KOPT-K1 (cell line): Measurements from ENCODE around the gene ACAD11.

Experiments
- H3K27ac ChIP-seq: fragments of 200-600 bp; sonication (generic); 2 replicates; pipeline ENCODE4 v1.5.1; 2016; ENCODE audit warnings: antibody characterized with exemption, mild to moderate bottlenecking, low read depth, low read length; ENCODE audit not compliant: poor library complexity, severe bottlenecking
- H3K36me3 ChIP-seq: fragments of 200-600 bp; sonication (generic); 2 replicates; pipeline ENCODE4 v1.5.1; 2017; ENCODE audit warnings: antibody characterized with exemption, mild to moderate bottlenecking, low read length, moderate library complexity; ENCODE audit not compliant: insufficient read depth
- H3K9me3 ChIP-seq: fragments of 200-600 bp; sonication (generic); 2 replicates; pipeline ENCODE4 v1.5.1; 2017; ENCODE audit warnings: antibody characterized with exemption, low read length, mild to moderate bottlenecking; ENCODE audit not compliant: insufficient read depth, poor library complexity, severe bottlenecking

Gene ACAD11, protein sequence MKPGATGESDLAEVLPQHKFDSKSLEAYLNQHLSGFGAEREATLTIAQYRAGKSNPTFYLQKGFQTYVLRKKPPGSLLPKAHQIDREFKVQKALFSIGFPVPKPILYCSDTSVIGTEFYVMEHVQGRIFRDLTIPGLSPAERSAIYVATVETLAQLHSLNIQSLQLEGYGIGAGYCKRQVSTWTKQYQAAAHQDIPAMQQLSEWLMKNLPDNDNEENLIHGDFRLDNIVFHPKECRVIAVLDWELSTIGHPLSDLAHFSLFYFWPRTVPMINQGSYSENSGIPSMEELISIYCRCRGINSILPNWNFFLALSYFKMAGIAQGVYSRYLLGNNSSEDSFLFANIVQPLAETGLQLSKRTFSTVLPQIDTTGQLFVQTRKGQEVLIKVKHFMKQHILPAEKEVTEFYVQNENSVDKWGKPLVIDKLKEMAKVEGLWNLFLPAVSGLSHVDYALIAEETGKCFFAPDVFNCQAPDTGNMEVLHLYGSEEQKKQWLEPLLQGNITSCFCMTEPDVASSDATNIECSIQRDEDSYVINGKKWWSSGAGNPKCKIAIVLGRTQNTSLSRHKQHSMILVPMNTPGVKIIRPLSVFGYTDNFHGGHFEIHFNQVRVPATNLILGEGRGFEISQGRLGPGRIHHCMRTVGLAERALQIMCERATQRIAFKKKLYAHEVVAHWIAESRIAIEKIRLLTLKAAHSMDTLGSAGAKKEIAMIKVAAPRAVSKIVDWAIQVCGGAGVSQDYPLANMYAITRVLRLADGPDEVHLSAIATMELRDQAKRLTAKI

GRCh38 chr3:132659365-132660051 lies at the start of gene ACAD11:
ACAD11 (minus strand) TSS chr3:132659809; CDS start chr3:132659751, 58 bp downstream.
- H3K36me3 ChIP-seq = no peaks in the 10 kb centered on the region
- H3K27ac ChIP-seq = peak within 1 kb of the TSS; percentile 82
- H3K9me3 ChIP-seq = no peaks in the 10 kb centered on the region

GRCh38 chr3:132703733-132704132 lies 44.1 kb upstream of the ACAD11 start:
- Histone ChIP-seq H3K36me3 (peaks cover 37% of the 10 kb centered on the region), H3K9me3 (no peaks in the 10 kb centered on the region)

DNA sequence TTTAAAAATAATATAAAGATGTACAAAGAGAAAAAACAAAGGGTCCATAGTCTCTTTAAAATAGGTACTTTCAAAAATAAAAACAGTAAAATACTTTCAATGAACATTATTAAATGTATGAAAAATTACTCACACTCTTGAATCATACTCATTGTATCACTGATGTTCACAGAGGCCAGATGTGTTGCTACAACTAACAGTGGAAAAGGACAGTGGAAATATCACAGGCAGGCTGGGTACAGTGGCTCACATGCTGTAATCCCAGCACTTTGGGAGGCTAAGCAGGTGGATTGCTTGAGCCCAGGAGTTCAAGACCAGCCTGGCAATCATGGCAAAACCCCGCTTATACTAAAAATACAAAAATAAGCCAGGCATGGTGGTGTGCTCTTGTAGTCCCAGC lies 35.8 kb upstream of the ACAD11 start:
- H3K9me3 ChIP-seq = no peaks in the 10 kb centered on the region
- peaks cover 43% of the 10 kb centered on the region for H3K36me3 ChIP-seq
- no peak overlapping the region for H3K27ac ChIP-seq

More at GRCh38 chr3:132703733-132704132, 44.1 kb upstream of the ACAD11 start:
- H3K27ac ChIP-seq = no peak overlapping the region

DNA sequence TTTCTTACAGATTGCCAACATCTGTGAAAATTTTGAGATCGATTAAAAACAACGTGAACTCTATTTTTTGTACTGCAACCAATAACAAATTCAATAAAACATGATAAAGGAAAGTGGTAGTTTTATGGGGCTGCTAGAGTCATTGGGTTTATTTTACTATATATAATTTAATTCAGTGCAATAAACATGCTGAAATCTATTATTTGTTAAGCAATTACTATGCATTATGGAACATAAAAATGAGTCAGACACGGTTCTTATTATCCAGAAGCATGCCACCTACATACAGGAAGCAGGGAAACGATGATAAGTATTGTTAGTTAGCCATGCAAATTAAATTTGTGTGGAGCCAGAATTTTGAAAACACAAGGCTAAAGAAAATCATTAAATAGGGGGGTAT lies 35.4 kb upstream of the ACAD11 start:
- Histone ChIP-seq H3K27ac (no peak overlapping the region), H3K9me3 (no peaks in the 10 kb centered on the region), H3K36me3 (peaks cover 41% of the 10 kb centered on the region)

DNA sequence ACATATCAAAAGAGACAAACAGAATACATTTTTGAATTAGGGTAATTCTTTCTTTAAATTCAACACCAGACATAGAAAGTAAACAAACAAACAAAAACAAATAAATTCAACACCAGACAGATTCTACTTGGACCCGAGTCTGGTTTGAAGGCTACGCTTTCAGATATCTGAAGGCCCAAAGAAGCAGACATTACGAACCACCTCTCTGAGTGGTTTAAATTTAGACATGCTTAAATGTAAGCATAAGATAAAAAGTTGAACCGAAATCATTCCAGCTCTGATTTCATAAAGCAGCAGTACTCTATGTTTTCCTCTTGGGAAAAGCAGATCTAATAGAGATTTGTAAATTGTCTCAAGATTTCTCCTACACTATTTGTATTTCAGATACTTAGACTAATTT lies 30.4 kb upstream of the ACAD11 start:
- Histone ChIP-seq H3K27ac (no peak overlapping the region), H3K9me3 (no peaks in the 10 kb centered on the region), H3K36me3 (peaks cover 54% of the 10 kb centered on the region)

- H3K36me3 ChIP-seq = peaks cover 47% of the 10 kb centered on the region
- H3K9me3 ChIP-seq = no peaks in the 10 kb centered on the region
- H3K27ac ChIP-seq = no peak overlapping the region
These were observed 22.6 kb upstream of the ACAD11 start for GRCh38 chr3:132682201-132682600.

DNA sequence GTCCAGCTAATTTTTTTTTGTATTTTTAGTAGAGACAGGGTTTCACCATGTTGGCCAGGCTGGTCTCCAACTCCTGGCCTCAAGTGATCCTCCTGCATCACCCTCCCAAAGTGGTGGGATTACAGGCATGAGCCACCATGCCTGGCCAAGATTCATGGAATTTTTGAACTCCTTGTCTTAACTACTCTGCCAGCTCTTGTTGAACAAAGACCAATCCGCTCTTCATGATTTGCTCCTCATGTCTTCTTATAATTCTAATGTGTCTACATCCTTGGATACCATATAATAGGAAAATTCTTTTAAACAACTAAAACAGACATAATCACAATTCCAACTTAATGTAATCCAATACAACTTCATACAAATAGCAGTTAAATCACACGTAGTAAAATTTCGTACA lies 21.8 kb upstream of the ACAD11 start:
- Histone ChIP-seq H3K36me3 (peaks cover 52% of the 10 kb centered on the region), H3K9me3 (no peaks in the 10 kb centered on the region), H3K27ac (no peak overlapping the region)

DNA sequence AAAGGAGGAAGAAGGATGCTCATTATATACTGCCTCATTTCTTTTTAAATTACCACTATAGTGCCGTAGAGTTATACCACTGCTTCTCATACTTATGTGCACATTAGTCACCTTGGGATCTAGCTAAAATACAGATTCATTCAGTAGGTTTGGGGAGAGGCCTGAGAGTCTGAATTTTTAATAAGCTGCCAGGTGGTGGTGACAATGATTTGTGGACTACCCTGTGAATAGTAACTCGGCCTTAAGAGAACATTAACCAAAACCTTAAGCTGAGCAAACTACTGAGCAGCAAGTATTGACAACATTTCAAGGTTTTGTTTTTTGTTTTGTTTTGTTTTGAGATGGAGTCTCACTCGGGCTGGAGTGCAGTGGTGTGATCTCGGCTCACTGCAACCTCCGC lies 20.3 kb upstream of the ACAD11 start:
- no peak overlapping the region for H3K27ac ChIP-seq
- H3K36me3 ChIP-seq = peaks cover 61% of the 10 kb centered on the region

GRCh38 chr3:132675408-132675807 lies 15.8 kb upstream of the ACAD11 start:
- Histone ChIP-seq H3K36me3 (peaks cover 85% of the 10 kb centered on the region), H3K9me3 (no peaks in the 10 kb centered on the region), H3K27ac (no peak overlapping the region)

More for the DNA sequence above, 20.3 kb upstream of the ACAD11 start:
- no peaks in the 10 kb centered on the region for H3K9me3 ChIP-seq

- H3K27ac ChIP-seq = no peak overlapping the region
- H3K9me3 ChIP-seq = no peaks in the 10 kb centered on the region
- H3K36me3 ChIP-seq = peaks cover 82% of the 10 kb centered on the region
These were observed 9.7 kb upstream of the ACAD11 start for GRCh38 chr3:132669256-132669777.

DNA sequence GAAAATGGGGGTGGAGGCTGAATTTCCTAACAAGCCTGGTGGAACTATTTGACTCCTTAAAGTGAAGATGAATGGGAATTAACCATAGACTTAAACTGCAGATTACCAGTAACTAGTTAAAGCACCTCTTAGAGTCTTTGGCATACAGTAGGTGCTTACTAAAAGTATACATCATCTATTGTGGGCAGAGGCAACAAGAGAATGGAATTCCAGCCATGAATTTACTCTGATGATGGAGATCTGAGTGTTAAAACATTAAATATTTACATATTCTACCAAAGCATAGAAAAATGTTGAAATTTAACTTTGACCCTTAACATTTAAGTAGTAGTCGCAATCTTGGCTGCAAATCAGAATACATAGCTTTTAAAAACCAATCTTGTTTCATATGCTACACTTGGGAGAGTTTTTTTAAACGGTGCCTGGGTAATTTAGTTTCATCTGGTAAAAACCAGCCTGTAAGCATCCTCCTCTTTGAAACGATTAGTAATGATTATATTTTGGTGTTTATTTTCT lies 5.7 kb upstream of the ACAD11 start:
- peaks cover 43% of the 10 kb centered on the region for H3K36me3 ChIP-seq
- H3K27ac ChIP-seq = no peak overlapping the region
- no peaks in the 10 kb centered on the region for H3K9me3 ChIP-seq

GRCh38 chr3:132662212-132662611 lies 2.6 kb upstream of the ACAD11 start:
- Histone ChIP-seq H3K36me3 (peaks cover 15% of the 10 kb centered on the region), H3K9me3 (no peaks in the 10 kb centered on the region), H3K27ac (no peak overlapping the region)

DNA sequence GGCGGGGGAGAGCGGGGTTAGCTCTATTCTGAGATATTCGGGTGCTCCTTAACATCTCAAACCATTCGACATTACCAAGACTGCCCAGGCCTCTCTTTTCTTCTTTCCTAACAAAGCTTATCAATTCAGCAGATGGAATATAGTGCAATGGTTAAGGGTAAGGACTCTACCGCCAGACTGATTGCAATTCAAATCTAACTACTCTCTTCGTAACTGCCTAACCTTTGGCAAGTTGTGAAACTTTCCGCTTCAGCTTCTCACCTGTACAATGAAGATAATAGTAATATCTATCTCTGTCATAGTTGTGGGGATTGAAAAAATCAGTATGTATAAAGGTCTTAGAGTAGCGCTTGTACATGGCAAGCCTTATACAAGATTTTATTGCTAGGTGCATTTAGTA lies 1.5 kb upstream of the ACAD11 start:
- Histone ChIP-seq H3K9me3 (no peaks in the 10 kb centered on the region), H3K36me3 (peaks cover 4% of the 10 kb centered on the region; the same call in 1 of the 2 replicates), H3K27ac (peak overlapping the region; percentile 82)

DNA sequence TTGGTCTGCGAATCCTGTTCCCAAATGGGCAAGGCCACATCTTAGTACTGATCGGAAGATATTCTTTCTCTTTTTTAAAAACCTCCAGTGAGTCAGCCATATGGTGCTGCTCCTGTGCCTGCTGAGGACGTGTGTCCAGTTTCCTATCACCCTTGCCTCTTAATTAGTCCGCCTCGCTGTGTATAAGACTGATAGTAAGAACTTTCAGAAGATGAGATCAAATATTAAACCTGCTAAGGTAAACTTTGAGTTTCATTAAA lies 1.1 kb upstream of the ACAD11 start:
- H3K27ac ChIP-seq = peak overlapping the region; percentile 82
- H3K36me3 ChIP-seq = peaks cover under 1% of the 10 kb centered on the region; the same call in 1 of the 2 replicates
- no peaks in the 10 kb centered on the region for H3K9me3 ChIP-seq
